A549 (cell line): Measurements from ENCODE around the gene TBC1D25.

Experiments used
- CHD4 ChIP-seq: fragments of 200-600 bp; sonication (generic); IDR thresholded peaks from 2 replicates; pipeline ENCODE4 v1.6.1; 2016; ENCODE audit warnings: antibody characterized with exemption, mild to moderate bottlenecking, borderline replicate concordance
- POLR2A ChIP-seq: IDR thresholded peaks from 2 replicates; pipeline ENCODE4 v1.6.1; 2012; ENCODE audit warnings: mild to moderate bottlenecking, low read length
- SMC3 ChIP-seq: fragments of >200 bp; sonication (Bioruptor Twin); formaldehyde crosslinking; IDR thresholded peaks from 3 replicates; pipeline ENCODE4 v1.6.1; 2018; ENCODE audit warnings: inconsistent platforms
- TFCP2L1 ChIP-seq: fragments of 250-450 bp; sonication (Bioruptor Pico); IDR thresholded peaks from 2 replicates; pipeline ENCODE4 v1.5.0; 2021; ENCODE audit warnings: mild to moderate bottlenecking
- TF ChIP-seq, protein P1 (sequence below): fragments of >200 bp; sonication (Bioruptor Twin); formaldehyde crosslinking; IDR thresholded peaks from 3 replicates; pipeline ENCODE4 v1.5.1; 2016
- TF ChIP-seq, protein P2 (sequence below): IDR thresholded peaks from 2 replicates; pipeline ENCODE4 v1.6.1; 2012
- TF ChIP-seq, protein P3 (sequence below): fragments of 200-600 bp; sonication (generic); IDR thresholded peaks from 2 replicates; pipeline ENCODE4 v1.6.1; 2016; ENCODE audit warnings: antibody characterized with exemption, mild to moderate bottlenecking, moderate library complexity

DNA sequence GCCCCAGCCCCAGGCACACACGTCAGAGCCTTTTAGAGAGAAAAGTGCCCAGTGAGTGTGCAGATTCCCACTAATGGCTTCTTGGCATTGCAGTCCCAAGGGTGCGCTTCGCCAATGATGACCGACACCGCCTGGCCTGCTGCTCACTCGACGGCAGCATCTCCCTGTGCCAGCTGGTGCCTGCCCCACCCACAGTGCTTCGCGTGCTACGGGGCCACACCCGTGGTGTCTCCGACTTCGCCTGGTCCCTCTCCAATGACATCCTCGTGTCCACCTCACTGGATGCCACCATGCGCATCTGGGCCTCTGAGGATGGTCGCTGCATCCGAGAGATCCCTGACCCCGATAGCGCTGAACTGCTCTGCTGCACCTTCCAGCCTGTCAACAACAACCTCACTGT lies 60.7 kb downstream of the TBC1D25 start:
- no peak for TF ChIP-seq POLR2A
- TF ChIP-seq, protein P1, sequence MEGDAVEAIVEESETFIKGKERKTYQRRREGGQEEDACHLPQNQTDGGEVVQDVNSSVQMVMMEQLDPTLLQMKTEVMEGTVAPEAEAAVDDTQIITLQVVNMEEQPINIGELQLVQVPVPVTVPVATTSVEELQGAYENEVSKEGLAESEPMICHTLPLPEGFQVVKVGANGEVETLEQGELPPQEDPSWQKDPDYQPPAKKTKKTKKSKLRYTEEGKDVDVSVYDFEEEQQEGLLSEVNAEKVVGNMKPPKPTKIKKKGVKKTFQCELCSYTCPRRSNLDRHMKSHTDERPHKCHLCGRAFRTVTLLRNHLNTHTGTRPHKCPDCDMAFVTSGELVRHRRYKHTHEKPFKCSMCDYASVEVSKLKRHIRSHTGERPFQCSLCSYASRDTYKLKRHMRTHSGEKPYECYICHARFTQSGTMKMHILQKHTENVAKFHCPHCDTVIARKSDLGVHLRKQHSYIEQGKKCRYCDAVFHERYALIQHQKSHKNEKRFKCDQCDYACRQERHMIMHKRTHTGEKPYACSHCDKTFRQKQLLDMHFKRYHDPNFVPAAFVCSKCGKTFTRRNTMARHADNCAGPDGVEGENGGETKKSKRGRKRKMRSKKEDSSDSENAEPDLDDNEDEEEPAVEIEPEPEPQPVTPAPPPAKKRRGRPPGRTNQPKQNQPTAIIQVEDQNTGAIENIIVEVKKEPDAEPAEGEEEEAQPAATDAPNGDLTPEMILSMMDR: no peak
- no peak for TF ChIP-seq SMC3
- TF ChIP-seq, protein P2, sequence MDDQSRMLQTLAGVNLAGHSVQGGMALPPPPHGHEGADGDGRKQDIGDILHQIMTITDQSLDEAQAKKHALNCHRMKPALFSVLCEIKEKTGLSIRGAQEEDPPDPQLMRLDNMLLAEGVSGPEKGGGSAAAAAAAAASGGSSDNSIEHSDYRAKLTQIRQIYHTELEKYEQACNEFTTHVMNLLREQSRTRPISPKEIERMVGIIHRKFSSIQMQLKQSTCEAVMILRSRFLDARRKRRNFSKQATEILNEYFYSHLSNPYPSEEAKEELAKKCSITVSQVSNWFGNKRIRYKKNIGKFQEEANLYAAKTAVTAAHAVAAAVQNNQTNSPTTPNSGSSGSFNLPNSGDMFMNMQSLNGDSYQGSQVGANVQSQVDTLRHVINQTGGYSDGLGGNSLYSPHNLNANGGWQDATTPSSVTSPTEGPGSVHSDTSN: no peak
- TF ChIP-seq, protein P3, sequence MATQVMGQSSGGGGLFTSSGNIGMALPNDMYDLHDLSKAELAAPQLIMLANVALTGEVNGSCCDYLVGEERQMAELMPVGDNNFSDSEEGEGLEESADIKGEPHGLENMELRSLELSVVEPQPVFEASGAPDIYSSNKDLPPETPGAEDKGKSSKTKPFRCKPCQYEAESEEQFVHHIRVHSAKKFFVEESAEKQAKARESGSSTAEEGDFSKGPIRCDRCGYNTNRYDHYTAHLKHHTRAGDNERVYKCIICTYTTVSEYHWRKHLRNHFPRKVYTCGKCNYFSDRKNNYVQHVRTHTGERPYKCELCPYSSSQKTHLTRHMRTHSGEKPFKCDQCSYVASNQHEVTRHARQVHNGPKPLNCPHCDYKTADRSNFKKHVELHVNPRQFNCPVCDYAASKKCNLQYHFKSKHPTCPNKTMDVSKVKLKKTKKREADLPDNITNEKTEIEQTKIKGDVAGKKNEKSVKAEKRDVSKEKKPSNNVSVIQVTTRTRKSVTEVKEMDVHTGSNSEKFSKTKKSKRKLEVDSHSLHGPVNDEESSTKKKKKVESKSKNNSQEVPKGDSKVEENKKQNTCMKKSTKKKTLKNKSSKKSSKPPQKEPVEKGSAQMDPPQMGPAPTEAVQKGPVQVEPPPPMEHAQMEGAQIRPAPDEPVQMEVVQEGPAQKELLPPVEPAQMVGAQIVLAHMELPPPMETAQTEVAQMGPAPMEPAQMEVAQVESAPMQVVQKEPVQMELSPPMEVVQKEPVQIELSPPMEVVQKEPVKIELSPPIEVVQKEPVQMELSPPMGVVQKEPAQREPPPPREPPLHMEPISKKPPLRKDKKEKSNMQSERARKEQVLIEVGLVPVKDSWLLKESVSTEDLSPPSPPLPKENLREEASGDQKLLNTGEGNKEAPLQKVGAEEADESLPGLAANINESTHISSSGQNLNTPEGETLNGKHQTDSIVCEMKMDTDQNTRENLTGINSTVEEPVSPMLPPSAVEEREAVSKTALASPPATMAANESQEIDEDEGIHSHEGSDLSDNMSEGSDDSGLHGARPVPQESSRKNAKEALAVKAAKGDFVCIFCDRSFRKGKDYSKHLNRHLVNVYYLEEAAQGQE: no peak
- no peak for TF ChIP-seq CHD4
- no peak for TF ChIP-seq TFCP2L1 (CRISPR knock-in tag)
